CD4-positive, alpha-beta T cell treated with Interleukin-17A for 1 hour (primary cell): ENCODE measurements around the gene PROC.
"Not testable (repeated sequence)": the region's sequence is repeated elsewhere in the genome, so short reads cannot be mapped to it uniquely, and the experiment has no call there.

ENCODE experiments used
- DNase-seq: peaks from one replicate; pipeline ENCODE4 v3.0.0-alpha.2; 2020

The PROC gene

GRCh38 chr2:127397568-127398238, 20.5 kb upstream of the PROC start:
- no peak for DNase-seq

- no peak for DNase-seq
These were observed 20.0 kb upstream of the PROC start for GRCh38 chr2:127398239-127398590.

DNA sequence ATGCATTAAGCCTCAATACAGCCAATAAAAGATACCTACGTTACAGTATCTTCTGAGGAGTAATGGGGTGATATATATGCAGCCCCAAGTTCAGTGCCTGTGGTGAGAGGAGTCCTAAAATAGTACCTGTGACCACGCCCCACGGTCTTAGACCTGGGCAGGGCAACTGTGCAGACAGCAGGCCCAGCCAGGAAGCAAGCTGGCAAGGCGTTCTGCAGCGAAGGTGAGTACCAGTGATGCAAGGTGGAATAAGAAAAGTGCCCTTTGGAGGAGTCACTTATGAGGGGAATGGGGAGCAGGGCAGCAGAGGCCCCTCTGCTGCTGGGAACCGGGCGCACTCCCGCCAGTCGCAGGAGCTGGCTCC, 17.7 kb upstream of the PROC start:
- no peak for DNase-seq

DNA sequence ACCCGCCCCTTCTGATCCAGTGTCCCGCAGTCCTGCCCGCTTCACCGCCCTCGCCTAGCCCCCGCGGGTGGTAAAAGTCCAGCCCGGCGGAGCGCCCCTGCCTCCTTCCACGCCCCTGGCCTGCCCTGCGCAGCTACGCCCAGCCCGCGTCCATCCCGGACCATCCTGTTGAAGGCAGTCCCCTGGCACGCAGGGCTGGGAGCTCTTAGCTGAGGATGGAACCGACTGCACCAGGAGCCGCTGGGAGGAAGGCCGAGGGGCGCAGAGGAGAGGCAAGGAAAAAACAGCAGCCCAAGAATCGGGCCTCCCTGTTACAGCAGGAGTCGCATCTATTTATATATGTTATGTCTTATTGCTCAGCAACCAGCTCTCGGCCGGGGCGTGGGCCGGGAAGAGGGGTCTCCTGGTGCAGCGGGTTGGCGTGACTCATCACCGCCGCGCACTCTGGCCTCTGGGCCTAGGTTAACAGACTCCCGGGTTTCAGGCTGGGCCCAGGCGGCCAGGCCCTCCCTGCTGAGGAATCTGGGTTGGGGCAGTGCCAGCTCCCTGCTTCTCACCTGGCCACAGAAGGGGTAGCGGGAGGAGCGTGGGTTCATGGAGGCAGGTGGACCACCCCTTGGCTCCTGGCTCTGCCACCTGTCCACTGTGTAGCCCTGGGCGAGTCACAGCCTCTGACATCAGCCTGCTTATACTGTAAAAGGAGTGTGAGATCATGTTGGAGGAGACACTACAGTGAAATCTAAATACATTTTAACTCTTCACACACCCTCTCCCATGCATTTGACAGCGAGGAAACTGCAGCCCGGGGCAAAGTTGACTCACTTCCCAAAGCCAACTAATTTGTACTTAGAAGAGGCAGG, 17.1 kb upstream of the PROC start:
- no peak for DNase-seq

DNA sequence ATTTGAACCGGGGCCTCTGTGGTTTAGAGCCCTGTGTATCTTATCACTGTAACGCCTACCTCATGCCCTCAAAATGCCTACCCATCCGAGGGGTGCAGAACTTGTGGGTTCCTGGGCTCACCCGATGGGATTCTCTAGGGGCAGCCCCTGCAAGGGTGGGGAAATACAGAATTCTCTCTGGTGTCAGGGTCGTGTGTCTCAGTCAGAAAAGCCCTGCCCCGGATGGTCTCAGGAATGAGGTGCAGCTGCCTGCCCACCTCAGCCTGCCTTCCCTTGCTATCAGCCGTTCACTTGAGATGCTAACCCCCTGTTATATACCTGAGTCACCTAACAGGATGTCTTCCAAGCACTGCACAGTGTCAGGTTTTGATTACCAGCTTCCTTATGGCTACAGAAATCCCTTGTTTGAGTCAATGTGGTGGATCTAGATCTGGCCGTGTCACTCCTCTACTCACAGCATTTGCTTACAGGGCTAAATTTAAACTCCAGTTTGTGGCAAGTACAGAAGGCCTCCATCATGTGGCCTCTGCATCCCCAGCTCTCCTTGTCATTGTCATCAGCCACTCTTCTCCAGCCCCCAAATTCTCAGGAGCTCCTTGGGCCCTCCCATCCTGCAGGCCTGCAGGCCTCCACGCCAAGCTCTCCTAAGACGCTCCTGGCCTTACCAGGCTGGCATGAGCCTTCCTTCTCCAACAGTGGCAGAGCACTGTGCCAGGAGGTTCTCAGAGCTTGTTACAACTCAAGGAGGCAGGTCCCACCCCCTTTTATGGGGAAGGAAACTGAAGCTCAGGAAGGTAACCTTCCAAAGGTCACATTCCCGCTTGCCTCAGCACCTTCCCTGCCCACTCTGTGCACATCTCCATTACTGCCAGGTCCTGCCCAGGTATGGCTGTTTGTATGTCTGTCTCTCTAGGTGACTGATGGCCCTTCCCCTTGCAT, 16.2 kb upstream of the PROC start:
- no peak for DNase-seq

GRCh38 chr2:127403460-127403859, 14.8 kb upstream of the PROC start:
- DNase-seq = no peak

DNA sequence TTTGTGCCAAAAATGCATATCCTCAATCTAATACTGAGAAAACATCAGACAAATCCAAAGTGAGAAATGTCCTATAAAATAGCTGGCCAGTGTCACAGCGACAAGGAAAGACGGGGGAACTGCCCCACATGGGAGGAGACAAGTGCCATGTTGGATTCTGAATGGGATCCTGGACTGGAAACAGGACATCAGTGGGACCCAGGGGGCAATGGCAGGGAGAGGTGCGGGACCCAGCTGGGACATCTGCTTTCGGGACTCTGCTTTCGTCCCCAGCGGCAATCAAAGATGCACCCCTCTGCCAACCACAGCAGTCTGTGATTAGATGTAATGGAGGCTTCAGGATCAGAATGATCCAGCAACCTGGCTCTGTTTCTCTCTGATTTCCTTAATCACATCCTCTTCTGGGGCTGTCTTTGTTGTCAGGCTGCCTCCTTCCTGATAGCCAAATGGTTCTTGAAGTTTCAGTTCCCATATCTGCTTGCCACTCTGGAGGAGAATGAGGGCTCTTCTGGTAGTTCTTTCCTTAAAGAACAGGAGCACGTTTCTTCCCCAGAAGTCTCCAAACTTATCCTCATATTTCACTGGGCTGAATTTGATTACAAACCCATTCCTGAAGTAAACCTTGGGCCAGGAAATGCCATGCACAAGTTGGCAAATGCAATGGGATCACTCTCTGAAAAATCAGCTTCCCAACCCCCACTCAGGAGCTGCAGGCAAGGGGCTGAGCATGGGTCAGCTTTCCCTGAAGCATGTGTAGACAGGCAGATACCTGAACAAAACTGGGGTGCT, 13.6 kb upstream of the PROC start:
- no peak for DNase-seq

DNA sequence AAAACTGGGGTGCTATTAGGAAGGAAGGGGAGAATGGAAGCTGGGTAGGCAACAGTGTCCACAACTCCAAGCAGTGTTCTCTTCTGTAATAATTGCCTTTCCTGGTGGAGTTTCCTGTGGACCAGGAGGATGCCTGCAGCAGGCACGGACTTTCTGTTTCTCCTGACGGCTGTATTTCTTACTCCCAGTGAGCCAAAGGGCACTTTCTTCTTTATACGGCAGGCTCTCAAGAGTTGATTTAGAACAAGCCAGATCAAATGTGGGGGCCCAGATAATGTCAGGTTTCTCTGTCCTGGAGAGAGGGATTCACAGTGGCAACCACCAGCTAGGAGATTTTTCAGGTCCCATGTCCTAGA, 13.0 kb upstream of the PROC start:
- DNase-seq = no peak

GRCh38 chr2:127406454-127406853, 11.8 kb upstream of the PROC start:
- no peak for DNase-seq

GRCh38 chr2:127407091-127407490, 11.1 kb upstream of the PROC start:
- no peak for DNase-seq

- DNase-seq = no peak
These were observed 10.6 kb upstream of the PROC start for GRCh38 chr2:127407661-127408003.

DNA sequence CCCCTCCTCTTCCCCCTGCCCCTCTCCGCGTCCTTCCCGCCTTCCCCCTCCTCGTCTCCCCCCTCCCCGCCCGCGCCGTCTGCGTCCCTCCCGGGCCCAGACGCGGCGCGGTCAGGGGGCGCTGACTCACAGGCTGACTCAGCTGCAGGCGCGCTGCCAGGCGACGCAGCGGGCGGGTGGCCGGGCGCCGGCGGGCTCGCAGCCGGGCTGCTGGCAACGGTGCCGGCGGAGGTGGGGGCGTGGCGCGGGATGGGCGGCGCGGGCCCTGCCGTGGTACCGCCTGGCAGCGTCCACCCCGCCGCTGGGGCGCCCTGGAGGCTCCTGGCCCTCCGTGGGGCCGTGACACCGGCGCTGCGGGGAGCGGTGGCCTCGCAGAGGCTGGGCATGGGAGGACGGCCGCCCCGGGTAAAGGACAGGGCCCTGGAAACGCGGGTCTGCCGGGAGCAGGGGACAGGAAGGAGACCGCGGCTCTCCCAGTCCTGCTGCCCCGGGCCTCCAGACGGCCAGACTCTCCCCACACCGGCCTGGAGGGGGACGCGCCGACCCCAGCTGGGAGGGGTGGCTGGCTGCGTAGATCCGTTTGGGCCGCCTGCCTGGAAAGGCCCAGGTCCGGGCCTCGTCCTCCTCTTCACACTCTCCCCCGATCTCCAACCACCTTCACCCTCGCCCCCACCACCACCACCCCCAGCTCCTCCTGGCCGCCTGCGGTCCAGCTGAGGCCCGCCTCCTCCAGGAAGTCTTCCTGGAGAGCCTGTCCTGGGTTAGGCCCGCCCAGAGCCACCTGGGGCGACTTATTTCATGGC, 10.0 kb upstream of the PROC start:
- peak; percentile 87 for DNase-seq

DNA sequence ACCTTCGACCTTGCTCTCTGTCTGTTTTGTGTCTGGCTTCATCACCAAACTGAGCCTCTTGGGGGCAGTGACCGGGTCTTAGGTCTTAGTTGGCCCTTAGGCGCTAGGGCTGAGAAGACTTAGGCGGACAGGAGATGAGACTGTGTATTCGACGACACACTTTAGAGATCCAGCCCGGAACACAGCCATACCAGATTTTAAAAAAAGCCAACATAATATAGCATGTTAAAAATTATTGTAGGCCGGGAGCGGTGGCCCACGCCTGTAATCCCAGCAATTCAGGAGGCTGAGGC, 9.5 kb upstream of the PROC start:
- no peak for DNase-seq

GRCh38 chr2:127409716-127410115, 8.5 kb upstream of the PROC start:
- DNase-seq = not testable (repeated sequence)

GRCh38 chr2:127410871-127411652, 7.2 kb upstream of the PROC start:
- DNase-seq = peak; percentile 23

GRCh38 chr2:127411653-127412369, 6.4 kb upstream of the PROC start:
- DNase-seq = no peak

- no peak for DNase-seq
These were observed 5.0 kb upstream of the PROC start for GRCh38 chr2:127413200-127413599.

- DNase-seq = no peak
These were observed 4.2 kb upstream of the PROC start for GRCh38 chr2:127413782-127414637.
